ENCODE data around the gene IL23A.

DNA sequence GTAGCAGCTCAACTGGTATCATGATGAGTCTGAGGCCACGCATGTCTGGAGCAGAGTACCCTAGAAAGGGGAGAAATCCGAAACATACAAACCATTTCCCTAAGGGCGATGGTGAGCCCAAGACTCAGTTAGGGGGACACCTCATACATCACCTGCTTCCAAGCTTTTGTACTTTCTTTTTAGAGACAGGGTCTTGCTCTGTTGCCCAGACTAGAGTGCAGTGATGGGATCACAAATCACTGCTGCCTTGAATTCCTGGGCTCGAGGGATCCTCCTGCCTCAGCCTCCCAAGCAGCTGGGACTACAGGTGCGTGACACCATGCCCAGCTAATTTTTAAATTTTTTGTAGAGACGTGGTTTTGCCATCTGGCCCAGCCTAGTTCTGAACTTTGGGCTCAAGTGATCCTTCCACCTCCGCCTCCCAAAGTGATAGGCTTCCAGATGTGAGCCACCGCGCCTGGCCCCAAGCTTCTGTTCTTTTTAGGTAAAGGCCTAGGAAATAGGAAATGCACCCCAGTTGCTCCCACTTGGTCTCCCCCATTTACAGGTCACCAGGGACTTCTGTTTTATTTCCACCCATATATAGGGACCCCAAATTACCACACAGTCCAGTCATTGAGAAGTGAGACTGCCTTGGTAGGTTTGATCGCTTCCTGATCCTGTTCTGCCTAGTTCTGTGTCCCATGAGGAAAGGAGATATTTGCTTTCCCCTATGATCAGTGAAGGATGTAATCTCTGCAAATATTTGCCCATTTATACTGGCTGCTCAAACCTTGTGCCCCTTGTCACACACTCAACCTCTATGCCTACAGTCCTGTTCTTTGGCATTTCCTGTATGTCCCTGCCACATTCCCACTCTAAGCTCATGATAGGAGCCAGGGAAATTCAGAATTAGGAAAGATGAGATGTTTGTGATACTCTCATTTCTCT, 23.7 kb downstream of the IL23A start, which contains the start of gene APOF:
- no peak for TF ChIP-seq CTCF (IDR thresholded peaks at IDR 0.05)
- TF ChIP-seq POLR2AphosphoS5 (IDR thresholded peaks at IDR 0.05): no peak
- TF ChIP-seq POLR2A (IDR thresholded peaks at IDR 0.05): no peak

Data from gastroesophageal sphincter (tissue), 3 donors.